Left lung (tissue), 10 donors: ENCODE data around the gene CUL2. TPM values are rescaled to one million over a fixed set of nuclear protein-coding genes. Genes with fewer than 3 reads are reported as not detected.

ENCODE experiments used
- ATAC-seq: fragments of 200-7000 bp; cut with Tn5 transposase; one replicate; pipeline ENCODE4 v1.9.1; 2020; ENCODE audit warnings: moderate library complexity
- DNase-seq, 4 donors: peaks; one replicate each; pipeline ENCODE4 v3.0.0-alpha.2; 2013 to 2020
- H3K27ac ChIP-seq, 2 donors: fragments of 200-600 bp; sonication (generic) in 1 of 2; one replicate each; pipeline versions ENCODE4 v1.5.0 to v1.8.0; 2020 to 2021
- H3K27me3 ChIP-seq, 2 donors: fragments of 200-600 bp; sonication (generic) in 1 of 2; one replicate each; pipeline versions ENCODE4 v1.5.0 to v1.8.0; 2020 to 2021
- H3K36me3 ChIP-seq, 2 donors: fragments of 200-600 bp; sonication (generic) in 1 of 2; one replicate each; pipeline versions ENCODE4 v1.5.0 to v1.8.0; 2020 to 2021
- H3K4me1 ChIP-seq, 2 donors: fragments of 200-600 bp; one replicate each; pipeline ENCODE4 v1.8.0; 2021
- H3K4me3 ChIP-seq, 2 donors: fragments of 200-600 bp; sonication (generic) in 1 of 2; one replicate each; pipeline versions ENCODE4 v1.5.0 to v1.8.0; 2020 to 2021; ENCODE audit warnings: mild to moderate bottlenecking in 1 of 2
- H3K9me3 ChIP-seq, 2 donors: fragments of 200-600 bp; sonication (generic) in 1 of 2; one replicate each; pipeline versions ENCODE4 v1.5.0 to v1.8.0; 2020 to 2021
- intact Hi-C, 2 donors: fragments of 100-400 bp; cut with DNase I; formaldehyde crosslinking; loops; one replicate each; pipeline versions ENCODE4 v1.11.2 to v1.14.2; 2022
- microRNA-seq, 2 donors: library from miRNA; unstranded; fragments of <30 nt; microRNA quantifications; one replicate each; pipeline ENCODE4, GENCODE V29; 2019
- polyA plus RNA-seq, 6 donors: library from polyadenylated mRNA; unstranded; fragments of 120-200 nt; gene quantifications; one replicate each; pipeline ENCODE4 v1.2.1, GENCODE V29; 2013; ENCODE audit not compliant: insufficient read length in 6 of 6
- total RNA-seq, 2 donors: library from RNA; stranded (reverse); fragmentation: NEBNext Ultra II Directional; extraction: Animal tissue kit (Norgen Biotek cat#: 25700); gene quantifications; one replicate each; pipeline ENCODE4 v1.2.1, GENCODE V29; 2021
- TF ChIP-seq, protein P1 (sequence below), 2 donors: fragments of 200-600 bp; sonication (generic) in 1 of 2; IDR thresholded peaks; one replicate each; pipeline versions ENCODE4 v1.5.0 to v1.8.0; 2021; ENCODE audit warnings: antibody characterized with exemption in 2 of 2
- donor health status: DM: no; HTN: yes; CAD: no.
- donor health status: DM: no; HTN: no; CAD: no.

Gene CUL2
- total and polyA plus RNA-seq, 8 donors = 28.7 to 42.5 (median 37.4) TPM

DNA sequence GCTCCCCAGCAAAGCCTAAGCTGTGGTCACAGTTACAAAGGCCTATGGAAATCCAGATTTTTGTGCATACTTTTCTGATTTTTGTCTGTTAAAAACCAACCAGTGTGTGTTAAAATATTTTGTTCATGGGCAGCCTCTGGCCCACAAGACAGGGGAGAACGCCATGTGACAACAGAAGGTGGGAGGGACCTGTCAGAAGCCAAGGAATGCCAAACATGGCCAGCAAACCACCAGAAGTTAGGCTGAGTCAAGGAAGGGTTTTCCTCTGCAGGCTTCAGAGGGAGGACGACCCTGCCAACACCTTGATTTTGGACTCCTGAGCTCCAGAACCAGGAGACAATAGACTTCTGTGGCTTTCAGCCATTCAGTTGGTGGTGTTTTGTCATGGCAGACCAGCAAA, 127.3 kb downstream of the CUL2 start:
- intact Hi-C loops = no loop called here
- Histone ChIP-seq H3K9me3 (no peaks in the 10 kb centered on the region), H3K27me3 (no peaks in the 10 kb centered on the region), H3K36me3 (no peaks in the 10 kb centered on the region), H3K4me1 (no peaks in the 10 kb centered on the region), H3K27ac (no peak overlapping the region), H3K4me3 (no peak overlapping the region)
- no peak for ATAC-seq
- no peak for DNase-seq
- TF ChIP-seq, protein P1, sequence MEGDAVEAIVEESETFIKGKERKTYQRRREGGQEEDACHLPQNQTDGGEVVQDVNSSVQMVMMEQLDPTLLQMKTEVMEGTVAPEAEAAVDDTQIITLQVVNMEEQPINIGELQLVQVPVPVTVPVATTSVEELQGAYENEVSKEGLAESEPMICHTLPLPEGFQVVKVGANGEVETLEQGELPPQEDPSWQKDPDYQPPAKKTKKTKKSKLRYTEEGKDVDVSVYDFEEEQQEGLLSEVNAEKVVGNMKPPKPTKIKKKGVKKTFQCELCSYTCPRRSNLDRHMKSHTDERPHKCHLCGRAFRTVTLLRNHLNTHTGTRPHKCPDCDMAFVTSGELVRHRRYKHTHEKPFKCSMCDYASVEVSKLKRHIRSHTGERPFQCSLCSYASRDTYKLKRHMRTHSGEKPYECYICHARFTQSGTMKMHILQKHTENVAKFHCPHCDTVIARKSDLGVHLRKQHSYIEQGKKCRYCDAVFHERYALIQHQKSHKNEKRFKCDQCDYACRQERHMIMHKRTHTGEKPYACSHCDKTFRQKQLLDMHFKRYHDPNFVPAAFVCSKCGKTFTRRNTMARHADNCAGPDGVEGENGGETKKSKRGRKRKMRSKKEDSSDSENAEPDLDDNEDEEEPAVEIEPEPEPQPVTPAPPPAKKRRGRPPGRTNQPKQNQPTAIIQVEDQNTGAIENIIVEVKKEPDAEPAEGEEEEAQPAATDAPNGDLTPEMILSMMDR (IDR thresholded peaks at IDR 0.05) = no peak

DNA sequence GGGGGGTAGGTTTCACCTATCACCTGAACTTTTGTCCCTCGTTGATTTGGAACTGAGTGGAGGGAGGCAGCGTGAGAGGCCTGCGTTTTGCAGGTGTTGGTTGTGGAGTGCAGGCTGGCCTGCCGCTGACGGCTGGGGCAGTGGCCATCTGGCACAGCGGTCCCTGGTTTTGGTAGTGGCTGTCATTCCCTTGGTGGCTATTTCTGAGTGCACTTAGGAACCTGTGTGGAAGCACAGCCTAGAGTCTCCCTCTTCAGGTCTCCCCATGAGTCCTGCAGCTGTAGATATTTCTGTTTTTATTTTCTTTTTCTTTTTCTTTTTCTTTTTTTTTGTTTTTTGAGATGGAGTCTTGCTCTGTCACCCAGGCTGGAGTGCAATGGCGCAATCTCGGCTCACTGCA, 129.2 kb downstream of the CUL2 start:
- H3K27me3 ChIP-seq = no peaks in the 10 kb centered on the region
- H3K27ac ChIP-seq = no peak overlapping the region
- H3K9me3 ChIP-seq = no peaks in the 10 kb centered on the region
- intact Hi-C loops = no loop called here
- no peaks in the 10 kb centered on the region for H3K36me3 ChIP-seq
- no peak for DNase-seq
- no peaks in the 10 kb centered on the region for H3K4me1 ChIP-seq
- no peak overlapping the region for H3K4me3 ChIP-seq
- TF ChIP-seq, protein P1 (IDR thresholded peaks at IDR 0.05) = no peak
- peak; percentile 73 for ATAC-seq

DNA sequence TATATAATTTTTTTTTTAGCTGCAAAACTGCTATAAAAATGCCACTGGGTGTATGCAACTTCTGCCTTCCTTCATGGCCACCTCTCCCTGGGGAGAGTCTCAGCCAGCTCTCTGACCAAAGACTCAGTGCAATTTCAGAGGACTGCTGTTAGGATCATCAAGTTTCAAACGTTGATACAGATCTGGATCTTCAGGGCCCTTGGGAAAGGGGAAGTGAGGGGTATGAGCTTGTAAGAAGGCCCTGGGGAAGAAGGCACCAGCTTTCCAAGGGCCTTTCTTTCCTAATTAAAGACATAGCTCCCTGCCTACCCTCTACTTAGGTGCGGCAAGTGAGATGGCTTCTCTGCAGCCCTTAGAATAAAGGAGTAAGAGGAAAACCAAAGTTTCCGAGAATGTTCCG, 130.4 kb downstream of the CUL2 start:
- Histone ChIP-seq H3K4me1 (no peaks in the 10 kb centered on the region), H3K4me3 (no peak overlapping the region), H3K27ac (no peak overlapping the region), H3K9me3 (no peaks in the 10 kb centered on the region), H3K36me3 (no peaks in the 10 kb centered on the region), H3K27me3 (no peaks in the 10 kb centered on the region)
- intact Hi-C loops = no loop called here
- TF ChIP-seq, protein P1 (IDR thresholded peaks at IDR 0.05) = no peak
- DNase-seq (no peak), ATAC-seq (no peak)

DNA sequence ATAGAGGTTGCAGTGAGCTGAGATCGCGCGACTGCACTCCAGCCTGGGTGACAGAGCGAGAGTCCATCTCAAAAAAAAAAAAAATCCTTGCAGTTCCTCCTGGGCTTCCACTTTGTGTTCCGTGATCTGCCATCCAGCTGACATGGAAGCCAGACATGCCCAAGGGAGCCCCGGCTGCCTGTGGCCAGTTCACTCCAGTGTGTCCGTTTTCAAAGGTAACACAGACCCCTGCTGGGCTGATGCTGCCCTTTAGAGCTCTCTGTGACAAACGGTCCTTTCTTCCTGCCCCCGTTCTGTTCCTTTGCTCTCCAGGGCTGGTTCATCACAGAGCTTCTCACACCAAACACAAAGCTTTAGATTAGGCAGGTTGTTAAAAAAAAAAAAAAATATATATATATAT, 130.8 kb downstream of the CUL2 start:
- no peak overlapping the region for H3K27ac ChIP-seq
- intact Hi-C loops = no loop called here
- ATAC-seq = no peak
- no peaks in the 10 kb centered on the region for H3K36me3 ChIP-seq
- H3K9me3 ChIP-seq = no peaks in the 10 kb centered on the region
- no peak overlapping the region for H3K4me3 ChIP-seq
- TF ChIP-seq, protein P1 (IDR thresholded peaks at IDR 0.05) = no peak
- no peaks in the 10 kb centered on the region for H3K4me1 ChIP-seq
- no peak for DNase-seq
- H3K27me3 ChIP-seq = no peaks in the 10 kb centered on the region

Small RNA genes lying within 50 kb of the gene (microRNA-seq; reads per million reads assigned to microRNA genes)
- 3.9 to 4.4 reads per million in 2 donors for gene MIR3611

Other genes starting within 250 kb of the CUL2 start
- 10 to 100 TPM; 17.6 to 25.7 TPM for gene CREM, start 36.5 kb upstream of the CUL2 start, total RNA-seq
- 10 to 100 TPM; 33.8 to 43.5 (median 37.3) TPM for gene CREM, start 36.5 kb upstream of the CUL2 start, polyA plus RNA-seq
- 10 to 100 TPM; 60.9 to 68.1 TPM for gene CCNY, start 246.2 kb upstream of the CUL2 start, total RNA-seq
- 10 to 100 TPM; 79.4 to 87.6 (median 83.5) TPM for gene CCNY, start 246.2 kb upstream of the CUL2 start, polyA plus RNA-seq